Measurements from ENCODE around the gene RIMKLB. TPM values are rescaled to one million over a fixed set of nuclear protein-coding genes. Genes with fewer than 3 reads are reported as not detected.
A peak's percentile ranks its signal among the peaks of the same experiment; 100 is the strongest.
"Not testable (repeated sequence)": the region's sequence is repeated elsewhere in the genome, so short reads cannot be mapped to it uniquely, and the experiment has no call there.

Gene RIMKLB
- total RNA-seq, 1 donor from 2014 or later = 9.7 TPM

DNA sequence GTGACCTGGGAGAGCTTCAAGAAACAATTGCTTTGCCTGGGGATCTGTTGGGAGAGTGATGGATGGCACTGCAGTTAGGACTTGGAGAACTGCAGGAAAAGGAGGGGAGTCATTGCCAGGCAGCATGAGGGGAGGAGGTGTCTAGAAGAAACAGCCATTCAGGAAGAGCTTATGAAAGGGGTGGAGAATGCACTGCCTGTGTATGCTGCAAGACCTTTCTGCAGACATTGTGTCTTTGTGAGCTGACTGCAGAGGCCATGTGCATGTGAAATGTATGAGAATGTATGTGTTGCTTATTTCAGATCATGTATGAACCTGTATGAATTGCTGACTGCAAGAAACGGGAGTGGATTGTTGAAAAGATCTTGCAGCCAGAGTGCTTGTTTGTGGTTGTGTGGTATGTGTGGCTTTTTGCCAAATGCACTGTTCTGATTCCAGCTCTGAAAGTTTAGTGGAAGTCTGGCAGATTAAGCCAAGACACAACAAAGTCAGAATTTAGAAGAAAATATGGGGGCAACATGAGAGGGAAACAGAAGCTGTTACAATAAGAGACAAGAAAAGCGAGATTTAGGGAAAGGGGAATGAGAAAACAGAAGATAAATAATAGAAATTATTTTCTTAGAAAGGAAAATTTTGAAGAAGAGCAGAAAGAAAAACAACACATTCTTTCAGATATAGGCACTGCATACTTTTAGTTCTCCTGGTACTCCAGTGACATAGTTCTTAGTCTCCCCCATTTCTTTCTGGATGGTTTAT is 9.8 kb upstream of the RIMKLB start:
- peak; percentile 95 for ATAC-seq
- no peak for DNase-seq
- intact Hi-C loops (cut with micrococcal nuclease) = loop anchor here (10.0 kb wide), 1 partner anchor 357 kb away; no protein-coding TSS in a partner anchor

DNA sequence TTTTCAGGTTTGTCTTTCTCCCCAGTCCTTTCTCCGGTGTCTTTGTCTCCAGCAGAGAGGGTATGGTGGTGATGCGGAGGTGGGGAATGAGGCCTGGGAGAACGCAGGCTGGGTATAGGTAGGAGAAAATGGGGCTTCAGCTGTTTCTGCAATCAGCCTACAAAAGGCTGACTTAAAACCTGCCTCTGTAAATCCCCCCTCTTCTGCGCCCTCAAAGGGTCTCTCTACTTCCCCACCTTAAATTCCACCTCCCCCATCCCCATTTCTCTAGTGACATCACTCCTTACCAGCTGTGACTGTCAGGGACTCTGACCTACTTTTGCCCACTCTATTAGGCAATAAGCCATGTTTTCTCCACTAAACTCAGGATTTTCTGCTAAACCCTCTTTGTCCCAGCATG is 8.1 kb upstream of the RIMKLB start:
- ATAC-seq (no peak), DNase-seq (no peak)
- intact Hi-C loops (cut with micrococcal nuclease) = loop anchor here (10.0 kb wide), 1 partner anchor 355 kb away; no protein-coding TSS in a partner anchor

DNA sequence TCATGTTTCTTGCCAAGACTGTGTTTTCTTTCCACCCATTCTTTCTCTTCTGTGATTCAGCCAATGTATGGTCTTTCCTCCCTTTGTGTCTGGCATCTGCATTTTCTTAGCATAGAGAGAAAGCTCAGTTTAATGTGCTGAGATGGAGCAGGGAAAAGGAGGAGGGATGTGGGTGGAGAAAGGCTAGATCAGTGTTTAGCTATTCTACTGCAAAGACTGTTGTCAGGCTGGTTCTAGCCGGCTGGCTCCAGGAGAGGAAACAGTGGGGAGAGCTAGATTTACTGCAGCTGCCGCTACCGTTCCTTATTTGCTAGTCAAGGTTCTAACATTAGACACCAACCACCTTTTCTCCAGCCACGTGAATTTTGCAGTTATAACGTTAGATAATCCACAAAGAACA is 5.2 kb upstream of the RIMKLB start:
- DNase-seq = no peak
- peak; percentile 34 for ATAC-seq
- intact Hi-C loops (cut with micrococcal nuclease) = no loop called here

DNA sequence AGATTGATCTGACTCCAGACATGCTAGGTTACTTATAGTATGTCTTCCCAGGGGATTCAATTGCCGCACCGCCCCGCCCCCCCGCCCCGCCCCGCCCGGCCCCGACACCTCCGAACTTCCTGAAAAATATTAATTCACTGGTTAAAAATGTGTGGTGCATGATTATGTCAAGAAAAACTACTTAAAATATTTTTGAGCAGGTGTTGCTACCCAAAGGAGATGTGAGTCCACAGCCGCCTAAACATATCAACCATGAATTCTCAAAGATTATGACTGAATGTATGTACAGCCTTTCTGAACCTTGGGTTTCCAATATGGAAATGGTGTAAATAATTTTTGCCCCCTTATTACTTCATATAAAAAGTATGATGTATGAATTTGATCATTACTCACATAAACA is 2.7 kb upstream of the RIMKLB start:
- intact Hi-C loops (cut with micrococcal nuclease) = no loop called here
- no peak for ATAC-seq
- DNase-seq = no peak

DNA sequence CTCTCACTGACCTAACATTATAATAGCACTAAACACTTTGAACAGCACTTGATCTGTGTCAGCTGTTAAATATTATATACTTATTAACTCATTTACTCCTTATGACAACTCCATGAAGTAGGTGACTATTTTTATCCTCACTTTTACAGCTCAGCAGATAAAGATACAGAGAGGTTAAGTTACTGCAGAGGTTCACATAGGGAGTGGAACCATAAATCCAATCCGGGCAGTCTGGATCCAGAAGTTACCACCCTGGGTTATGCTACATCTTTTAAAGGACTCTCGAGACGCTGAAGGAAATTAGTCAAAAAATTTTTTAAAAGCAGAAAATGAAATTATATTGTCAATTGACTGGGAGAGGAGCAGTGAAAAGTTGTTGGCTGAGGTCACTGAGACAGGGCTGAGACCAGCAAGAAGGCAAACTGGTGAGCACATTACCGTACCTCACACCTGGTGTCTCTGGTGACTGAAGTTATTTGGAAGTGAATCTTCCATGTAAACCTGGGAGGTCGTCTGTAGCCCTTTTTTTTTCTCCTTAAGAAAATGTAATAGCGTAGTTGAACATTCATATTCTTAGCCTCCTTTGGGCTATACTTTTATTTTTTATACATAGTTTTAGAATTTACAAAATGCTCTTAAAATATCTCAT is 1.2 kb upstream of the RIMKLB start:
- intact Hi-C loops (cut with micrococcal nuclease) = no loop called here
- ATAC-seq = no peak

DNA sequence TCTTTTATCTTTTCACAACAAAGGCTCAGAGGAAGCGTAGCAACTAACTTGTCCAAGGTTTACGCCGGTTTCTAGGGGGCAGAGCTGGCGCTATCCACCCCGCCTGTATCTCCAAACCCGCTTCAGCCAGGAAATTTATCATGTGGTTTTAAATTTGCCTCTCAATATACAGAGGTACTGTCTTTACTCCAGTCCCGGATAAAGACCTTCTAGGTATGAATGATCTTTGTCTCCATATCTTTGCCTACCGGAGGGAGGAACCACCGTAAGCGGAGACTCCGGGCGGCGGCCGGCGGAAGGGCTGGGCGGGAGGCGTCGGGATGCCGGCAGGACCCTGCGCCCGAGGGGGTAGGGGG is 693 bp upstream of the RIMKLB start:
- ATAC-seq (peak; percentile 33), DNase-seq (no peak)
- intact Hi-C loops (cut with micrococcal nuclease) = no loop called here

More for the DNA sequence above, 1.2 kb upstream of the RIMKLB start:
- no peak for DNase-seq

DNA sequence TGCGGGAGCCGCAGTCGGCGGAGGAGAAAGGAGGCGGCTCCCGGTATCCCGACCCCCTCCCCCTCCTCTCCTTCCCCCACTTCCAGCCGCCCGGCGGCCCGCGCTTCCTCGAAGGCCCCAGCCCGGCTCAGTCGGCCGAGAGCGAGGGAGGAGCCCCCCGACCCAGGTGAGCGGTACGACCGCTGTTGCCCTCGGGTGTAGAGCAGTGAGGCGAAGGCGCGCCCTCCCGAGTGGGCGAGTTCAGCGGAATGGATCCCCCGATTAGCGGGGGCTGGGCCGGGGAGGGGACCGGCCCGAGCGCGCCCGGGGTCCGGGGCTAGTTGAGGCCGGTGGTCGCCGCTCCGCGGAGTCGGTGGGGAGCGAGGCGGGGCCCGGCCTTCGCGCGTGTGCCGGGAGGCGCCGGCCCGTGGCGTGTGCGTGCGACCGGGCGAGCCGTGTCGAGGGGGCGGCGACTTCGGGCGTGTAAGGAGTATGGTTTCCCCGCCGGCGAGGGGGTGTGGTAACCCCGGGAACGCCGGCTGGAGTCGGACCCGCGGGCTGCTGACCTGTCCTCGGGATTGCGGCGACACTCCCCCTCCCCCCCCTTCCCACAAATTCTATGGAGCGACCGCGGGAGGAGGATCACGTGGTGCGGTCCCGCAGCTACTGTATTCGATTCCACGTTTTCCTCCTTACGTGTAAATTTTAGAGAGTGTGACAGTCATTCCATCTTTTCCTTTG is 501 bp downstream of the RIMKLB start:
- intact Hi-C loops (cut with micrococcal nuclease) = no loop called here
- DNase-seq (peak; percentile 83), ATAC-seq (peak; percentile 76)

DNA sequence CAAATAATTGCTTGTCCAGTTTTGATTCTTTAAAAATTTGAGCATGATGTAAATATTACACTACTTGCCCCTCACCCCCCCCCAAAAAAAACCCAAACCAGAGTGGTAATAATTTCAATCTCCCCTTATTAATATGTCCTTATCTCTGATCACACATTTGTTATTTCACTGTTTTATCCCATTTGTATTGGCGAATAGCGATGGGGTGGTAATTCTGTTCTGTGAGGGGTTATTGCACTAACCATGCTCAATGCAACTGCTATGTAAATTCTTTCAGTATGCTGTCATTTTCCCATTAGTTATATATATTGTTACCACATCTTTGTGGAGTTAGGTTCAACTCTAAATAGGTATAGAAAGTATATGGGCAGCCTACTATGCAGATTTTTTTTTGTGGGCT is 1.1 kb downstream of the RIMKLB start:
- no peak for ATAC-seq
- no peak for DNase-seq
- intact Hi-C loops (cut with micrococcal nuclease) = no loop called here

DNA sequence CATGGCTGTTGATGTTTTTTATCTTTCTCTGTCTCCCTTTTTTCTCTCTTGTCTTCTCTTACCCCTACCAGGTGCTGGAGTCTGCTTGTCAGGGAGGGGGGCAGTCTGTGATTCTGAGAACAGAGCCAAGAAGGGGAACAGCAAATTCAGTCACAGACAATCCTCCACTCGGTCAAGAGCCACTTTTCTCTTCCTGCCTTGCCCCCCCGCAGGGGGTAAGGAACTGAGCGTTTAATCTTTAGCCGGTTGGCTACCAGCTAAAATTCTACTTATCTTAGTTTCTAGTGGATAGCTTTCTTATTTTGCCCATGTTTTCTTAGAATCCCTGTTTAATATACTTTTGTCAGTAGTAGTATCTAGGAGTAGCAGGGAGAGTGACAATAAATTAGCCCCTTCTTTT is 1.9 kb downstream of the RIMKLB start:
- DNase-seq (no peak), ATAC-seq (no peak)
- intact Hi-C loops (cut with micrococcal nuclease) = no loop called here

DNA sequence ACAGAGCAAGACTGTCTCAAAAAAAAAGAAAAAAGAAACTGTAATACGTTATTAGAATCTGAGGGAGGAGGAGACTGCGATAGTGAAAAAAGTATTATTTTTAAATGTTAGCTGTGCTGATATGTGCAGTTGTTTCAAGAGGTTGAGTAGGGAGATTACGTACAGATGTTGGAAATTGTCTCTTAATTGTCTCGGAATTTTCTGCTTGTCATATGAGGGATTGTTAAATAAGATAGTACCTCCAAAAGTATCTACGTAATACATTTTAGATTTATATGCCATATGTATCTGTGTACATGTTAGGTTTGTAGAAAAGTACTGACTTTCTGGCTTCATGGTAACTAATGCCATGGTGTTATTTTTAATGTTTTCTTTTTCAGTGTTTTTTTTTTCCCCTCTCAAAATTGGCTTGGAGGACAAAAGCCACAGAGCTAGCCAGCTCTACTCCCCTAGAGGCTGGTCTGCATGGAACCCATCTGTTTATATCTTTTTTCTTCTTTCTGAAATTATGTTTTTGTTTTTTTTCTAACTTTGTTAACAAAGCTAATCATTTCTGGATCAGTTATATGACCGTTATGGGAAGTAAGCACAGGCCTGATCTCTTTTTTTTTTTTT is 3.4 kb downstream of the RIMKLB start:
- no peak for DNase-seq
- no peak for ATAC-seq
- intact Hi-C loops (cut with micrococcal nuclease) = no loop called here

DNA sequence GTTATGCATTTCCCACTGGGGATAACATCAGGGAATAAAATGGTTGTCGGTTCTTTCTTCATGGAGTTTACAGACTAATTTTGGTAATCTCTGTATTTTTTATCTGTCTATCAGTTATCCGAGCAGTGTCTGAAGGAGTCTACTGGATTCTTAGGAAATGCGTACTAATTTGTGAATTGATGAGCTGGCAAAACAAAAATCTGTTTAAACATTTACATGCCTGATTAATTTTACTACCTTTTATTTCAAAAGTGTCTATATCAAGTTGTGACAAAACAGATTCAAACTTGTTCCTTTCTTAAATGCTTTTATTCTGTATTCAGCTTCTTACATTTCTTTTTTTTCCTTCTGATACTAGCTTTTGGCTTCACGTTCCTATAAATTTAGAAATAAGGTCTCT is 4.4 kb downstream of the RIMKLB start:
- intact Hi-C loops (cut with micrococcal nuclease) = no loop called here
- no peak for DNase-seq
- no peak for ATAC-seq

DNA sequence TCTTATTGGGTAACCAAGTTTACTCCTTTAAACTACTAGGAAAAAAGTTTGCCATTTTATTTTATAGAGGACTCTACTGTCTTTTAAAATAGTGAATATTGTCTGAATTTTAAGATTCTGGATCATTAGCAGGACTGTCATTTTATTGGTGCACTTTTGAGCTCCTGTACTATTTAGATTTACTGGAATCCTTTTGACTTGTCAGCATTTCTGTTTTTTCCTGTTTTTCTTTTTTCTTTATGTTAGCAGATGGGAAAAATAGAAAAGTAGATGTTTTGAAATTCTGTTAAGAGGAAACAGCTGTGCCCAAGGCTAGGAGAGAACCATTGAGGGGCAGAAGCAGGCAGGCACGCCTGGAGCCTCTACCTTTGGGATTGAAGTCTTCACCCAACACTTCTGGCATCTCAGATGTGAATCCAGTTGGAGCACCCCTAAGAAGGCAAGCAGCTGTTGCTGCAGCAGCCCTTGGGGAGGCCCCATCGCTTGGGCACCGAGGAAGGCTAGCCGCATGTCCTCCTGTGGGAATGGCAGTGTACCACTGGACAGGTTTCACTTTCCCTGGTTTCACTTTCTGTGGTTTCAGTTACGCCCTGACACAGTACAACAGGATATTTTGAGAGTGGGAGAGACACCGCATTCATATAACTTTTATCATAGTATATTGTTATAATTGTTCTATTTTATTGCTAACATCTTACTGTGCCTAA is 11.5 kb downstream of the RIMKLB start:
- intact Hi-C loops (cut with micrococcal nuclease) = no loop called here
- ATAC-seq (peak; percentile 81), DNase-seq (no peak)

DNA sequence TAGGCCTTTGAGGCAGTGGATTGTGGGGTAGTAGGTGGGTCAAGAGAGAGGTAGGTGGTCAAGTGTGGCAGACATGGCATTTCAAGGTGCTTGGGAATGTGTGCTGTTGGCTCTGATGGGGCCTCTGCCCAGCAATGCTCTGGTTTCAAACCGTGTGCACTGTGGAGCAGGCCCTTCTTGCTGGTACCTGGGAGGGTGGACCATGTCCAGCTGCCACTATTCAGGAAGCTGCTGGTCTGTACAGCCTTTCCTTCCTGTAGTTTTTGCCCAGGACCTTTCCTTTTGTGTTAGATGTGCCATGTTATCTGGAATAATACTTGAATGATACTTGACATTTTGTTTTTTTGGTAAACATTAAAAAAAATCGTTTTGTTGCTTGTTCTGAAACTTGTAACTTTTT is 14.8 kb downstream of the RIMKLB start:
- ATAC-seq (peak; percentile 47), DNase-seq (no peak)
- intact Hi-C loops (cut with micrococcal nuclease) = no loop called here

DNA sequence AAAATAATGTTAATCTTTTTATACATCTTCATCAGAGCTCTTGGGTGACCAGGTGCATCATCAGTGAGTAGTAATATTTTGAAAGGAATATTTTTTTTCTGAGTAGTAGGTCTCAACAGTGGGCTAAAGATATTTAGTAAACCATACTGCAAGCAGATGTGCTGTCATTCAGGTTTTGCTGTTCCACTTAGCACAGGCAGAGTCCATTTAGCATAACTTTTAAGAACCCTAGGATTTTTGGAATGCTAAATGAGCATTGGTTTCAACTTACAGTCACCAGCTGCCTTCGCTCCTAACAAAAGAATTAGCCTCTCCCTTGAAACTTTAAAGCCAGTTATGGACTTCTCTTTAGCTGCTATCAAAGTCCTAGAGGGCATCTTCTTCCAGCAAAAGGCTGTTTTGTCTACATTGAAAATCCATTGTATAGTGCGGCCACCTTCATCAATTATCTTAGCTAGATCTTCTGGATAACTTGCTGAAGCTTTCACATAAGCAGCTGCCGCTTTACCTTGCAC is 24.6 kb downstream of the RIMKLB start:
- intact Hi-C loops (cut with micrococcal nuclease) = no loop called here
- DNase-seq = no peak
- ATAC-seq = no peak

DNA sequence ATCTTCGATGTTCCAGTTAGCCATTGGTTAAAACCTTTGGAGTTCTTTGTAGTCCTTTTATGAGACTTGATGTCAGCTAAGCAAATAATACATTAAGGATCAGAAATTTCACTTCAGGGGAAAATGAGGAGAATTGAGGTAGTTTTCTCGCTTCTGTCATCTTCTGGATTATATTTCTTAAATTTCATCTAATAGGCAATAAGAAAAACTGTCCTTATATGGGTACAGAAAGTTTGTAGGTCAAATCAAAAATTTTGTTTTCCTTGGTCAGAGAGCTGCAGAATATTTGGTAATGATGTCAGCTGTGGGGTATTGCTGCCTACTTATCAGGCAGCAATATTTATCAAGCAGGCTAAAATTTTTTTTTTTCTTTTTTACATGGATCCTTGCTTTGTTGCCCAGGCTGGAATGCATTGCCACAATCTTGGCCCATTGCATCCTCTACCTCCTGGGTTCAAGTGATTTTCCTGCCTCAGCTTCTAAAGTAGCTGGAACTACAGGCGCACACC is 37.1 kb downstream of the RIMKLB start:
- intact Hi-C loops (cut with micrococcal nuclease) = no loop called here
- no peak for DNase-seq
- ATAC-seq = no peak

DNA sequence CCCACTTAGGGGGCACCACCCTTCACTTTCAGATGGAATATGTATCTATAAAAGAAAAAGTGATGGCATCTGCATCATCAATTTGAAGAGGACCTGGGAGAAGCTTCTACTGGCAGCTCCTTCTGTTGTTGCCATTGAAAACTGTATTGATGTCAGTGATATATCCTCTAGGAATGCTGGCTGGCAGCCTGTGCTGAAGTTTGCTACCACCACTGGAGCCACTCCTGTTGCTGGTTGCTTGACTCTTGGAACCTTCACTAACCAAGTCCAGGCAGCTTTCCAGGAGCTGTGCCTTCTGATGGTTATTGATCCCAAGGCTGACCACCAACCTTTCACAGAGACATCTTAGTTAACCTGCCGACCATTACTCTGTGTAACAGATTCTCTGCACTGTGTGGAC is 44.7 kb downstream of the RIMKLB start:
- no peak for ATAC-seq
- intact Hi-C loops (cut with micrococcal nuclease) = no loop called here

DNA sequence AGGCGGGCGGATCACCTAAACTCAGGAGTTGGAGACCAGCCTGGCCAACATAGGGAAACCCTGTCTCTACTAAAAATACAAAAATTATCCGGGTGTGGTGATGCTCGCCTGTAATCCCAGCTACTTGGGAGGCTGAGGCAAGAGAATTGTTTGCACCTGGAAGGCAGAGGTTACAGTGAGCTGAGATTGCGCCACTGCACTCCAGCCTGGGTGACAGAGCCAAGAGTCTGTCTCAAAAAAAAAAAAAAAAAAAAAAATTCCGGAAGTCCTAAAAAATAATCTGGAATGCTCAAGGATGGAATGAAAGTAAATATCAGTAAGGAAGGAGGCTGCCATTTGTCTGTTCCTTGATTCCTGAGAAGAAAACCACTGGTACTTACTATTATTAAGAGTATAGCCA is 45.3 kb downstream of the RIMKLB start:
- DNase-seq; ATAC-seq; intact Hi-C loops (cut with micrococcal nuclease): not testable (repeated sequence)

More for the DNA sequence above, 44.7 kb downstream of the RIMKLB start:
- DNase-seq = no peak

DNA sequence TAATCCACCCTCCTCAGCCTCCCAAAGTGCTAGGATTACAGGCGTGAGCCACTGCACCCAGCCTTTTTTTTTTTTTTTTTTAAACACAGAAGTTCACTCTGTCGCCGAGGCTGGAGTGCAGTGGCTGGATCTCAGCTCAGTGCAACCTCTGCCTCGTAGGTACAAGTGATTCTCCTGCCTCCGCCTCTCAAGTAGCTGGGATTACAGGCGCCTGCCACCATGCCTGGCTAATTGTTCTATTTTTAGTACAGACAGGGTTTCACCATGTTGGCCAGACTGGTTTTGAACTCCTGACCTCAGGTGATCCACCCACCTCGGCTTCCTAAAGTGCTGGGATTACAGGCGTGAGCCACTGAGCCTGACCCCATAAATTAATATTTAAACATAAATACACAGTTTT is 47.8 kb downstream of the RIMKLB start:
- ATAC-seq; intact Hi-C loops (cut with micrococcal nuclease); DNase-seq: not testable (repeated sequence)

DNA sequence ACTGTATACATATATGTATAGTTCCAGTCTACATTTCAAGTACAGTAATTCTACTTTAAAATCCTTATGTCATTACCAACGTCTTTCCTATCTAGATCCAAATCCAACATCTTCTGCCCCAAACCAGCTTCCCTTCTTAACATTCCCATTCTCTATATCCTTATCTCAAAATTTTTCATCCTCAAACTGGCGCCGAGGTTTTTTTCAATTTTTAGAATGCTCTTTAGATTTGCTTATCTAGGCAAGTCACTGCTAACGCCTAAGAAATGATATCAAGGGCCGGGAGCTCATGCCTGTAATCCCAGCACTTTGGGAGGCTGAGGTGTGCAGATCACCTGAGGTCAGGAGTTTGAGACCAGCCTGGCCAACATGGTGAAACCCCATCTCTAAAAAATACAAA is 48.3 kb downstream of the RIMKLB start:
- intact Hi-C loops (cut with micrococcal nuclease) = no loop called here
- ATAC-seq = no peak

More for the DNA sequence above, 48.3 kb downstream of the RIMKLB start:
- DNase-seq = no peak

Measured in left ventricle myocardium superior (tissue), 1 donor.